ENCODE data around the gene SOX18. TPM values are rescaled to one million over a fixed set of nuclear protein-coding genes. Genes with fewer than 3 reads are reported as not detected.

The SOX18 gene
- total RNA-seq, 1 donor, result under 0.01 TPM

DNA sequence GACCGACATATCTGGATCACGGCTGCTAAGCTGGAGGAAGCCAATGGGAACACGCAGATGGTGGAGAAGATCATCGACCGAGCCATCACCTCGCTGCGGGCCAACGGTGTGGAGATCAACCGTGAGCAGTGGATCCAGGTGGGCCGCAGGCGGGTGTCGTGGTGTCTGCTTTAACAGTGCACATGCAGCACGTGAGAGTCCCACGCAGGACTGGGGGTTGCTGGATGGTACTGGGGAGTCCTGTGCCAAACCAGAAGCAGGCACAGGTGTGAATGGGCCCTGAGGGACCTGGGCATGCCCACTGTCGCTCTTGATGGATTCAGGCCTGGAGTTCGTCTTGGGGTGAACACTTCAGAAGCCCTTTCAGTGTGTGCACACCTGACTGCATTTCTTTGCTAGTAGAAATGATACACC lies 38.1 kb downstream of the SOX18 start:
- TF ChIP-seq, protein P1, sequence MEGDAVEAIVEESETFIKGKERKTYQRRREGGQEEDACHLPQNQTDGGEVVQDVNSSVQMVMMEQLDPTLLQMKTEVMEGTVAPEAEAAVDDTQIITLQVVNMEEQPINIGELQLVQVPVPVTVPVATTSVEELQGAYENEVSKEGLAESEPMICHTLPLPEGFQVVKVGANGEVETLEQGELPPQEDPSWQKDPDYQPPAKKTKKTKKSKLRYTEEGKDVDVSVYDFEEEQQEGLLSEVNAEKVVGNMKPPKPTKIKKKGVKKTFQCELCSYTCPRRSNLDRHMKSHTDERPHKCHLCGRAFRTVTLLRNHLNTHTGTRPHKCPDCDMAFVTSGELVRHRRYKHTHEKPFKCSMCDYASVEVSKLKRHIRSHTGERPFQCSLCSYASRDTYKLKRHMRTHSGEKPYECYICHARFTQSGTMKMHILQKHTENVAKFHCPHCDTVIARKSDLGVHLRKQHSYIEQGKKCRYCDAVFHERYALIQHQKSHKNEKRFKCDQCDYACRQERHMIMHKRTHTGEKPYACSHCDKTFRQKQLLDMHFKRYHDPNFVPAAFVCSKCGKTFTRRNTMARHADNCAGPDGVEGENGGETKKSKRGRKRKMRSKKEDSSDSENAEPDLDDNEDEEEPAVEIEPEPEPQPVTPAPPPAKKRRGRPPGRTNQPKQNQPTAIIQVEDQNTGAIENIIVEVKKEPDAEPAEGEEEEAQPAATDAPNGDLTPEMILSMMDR (IDR thresholded peaks at IDR 0.05; ENCODE audit: extremely low read depth, low read depth, low read length), result no peak
- Histone ChIP-seq H3K27me3 (ENCODE audit: insufficient read depth, low read length) (no peaks in the 10 kb centered on the region), H3K4me2 (ENCODE audit: insufficient read depth, low read length) (no peak overlapping the region), H3K9me3 (ENCODE audit: low read depth, low read length) (no peaks in the 10 kb centered on the region), H3K27ac (ENCODE audit: low read depth, low read length) (no peak overlapping the region), H3K4me3 (ENCODE audit: insufficient read depth, low read length) (no peak overlapping the region), H2AFZ (ENCODE audit: low read length) (no peak overlapping the region), H3K36me3 (ENCODE audit: insufficient read depth, low read length) (peaks cover 61% of the 10 kb centered on the region), H4K20me1 (ENCODE audit: insufficient read depth, low read length) (peaks cover 23% of the 10 kb centered on the region), H3K79me2 (ENCODE audit: insufficient read depth, low read length) (peaks cover 26% of the 10 kb centered on the region), H3K4me1 (ENCODE audit: insufficient read depth, low read length) (no peaks in the 10 kb centered on the region)
- DNase-seq (ENCODE audit: insufficient read length, low spot score, missing footprints), result no peak

DNA sequence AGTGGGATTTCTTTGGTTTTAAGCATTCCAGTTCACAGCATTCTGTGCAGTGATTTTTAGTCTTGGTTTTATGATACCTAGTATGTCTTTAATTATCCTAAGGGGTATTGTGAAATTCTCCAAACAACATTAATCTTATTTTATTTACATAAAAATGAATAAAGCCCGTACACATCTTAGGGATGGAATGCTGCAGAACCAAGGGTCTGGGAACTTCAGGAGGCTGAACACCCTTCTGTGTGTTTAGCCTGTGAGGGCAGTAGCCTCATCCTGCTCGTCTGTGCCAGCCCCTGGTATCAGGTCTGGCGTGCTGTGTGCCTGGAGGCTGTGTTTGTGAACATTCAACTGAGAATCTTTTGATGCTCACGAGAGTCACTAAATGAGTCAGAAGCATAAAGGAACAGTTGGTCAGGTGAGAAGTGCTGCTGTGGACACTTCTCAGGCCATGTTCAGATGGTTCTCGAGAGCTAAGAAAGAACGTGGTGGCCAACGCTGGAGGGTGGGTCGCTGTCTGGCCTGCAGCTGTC lies 38.7 kb downstream of the SOX18 start:
- DNase-seq (ENCODE audit: insufficient read length, low spot score, missing footprints), result no peak
- no peaks in the 10 kb centered on the region for H3K4me1 ChIP-seq (ENCODE audit: insufficient read depth, low read length)
- no peak overlapping the region for H3K27ac ChIP-seq (ENCODE audit: low read depth, low read length)
- no peaks in the 10 kb centered on the region for H3K9me3 ChIP-seq (ENCODE audit: low read depth, low read length)
- peaks cover 26% of the 10 kb centered on the region for H4K20me1 ChIP-seq (ENCODE audit: insufficient read depth, low read length)
- H3K27me3 ChIP-seq (ENCODE audit: insufficient read depth, low read length), result no peaks in the 10 kb centered on the region
- TF ChIP-seq, protein P1 (IDR thresholded peaks at IDR 0.05; ENCODE audit: extremely low read depth, low read depth, low read length), result no peak
- H3K36me3 ChIP-seq (ENCODE audit: insufficient read depth, low read length), result peaks cover 59% of the 10 kb centered on the region
- no peak overlapping the region for H3K4me2 ChIP-seq (ENCODE audit: insufficient read depth, low read length)
- H3K79me2 ChIP-seq (ENCODE audit: insufficient read depth, low read length), result peaks cover 26% of the 10 kb centered on the region
- H3K4me3 ChIP-seq (ENCODE audit: insufficient read depth, low read length), result no peak overlapping the region
- H2AFZ ChIP-seq (ENCODE audit: low read length), result no peak overlapping the region

DNA sequence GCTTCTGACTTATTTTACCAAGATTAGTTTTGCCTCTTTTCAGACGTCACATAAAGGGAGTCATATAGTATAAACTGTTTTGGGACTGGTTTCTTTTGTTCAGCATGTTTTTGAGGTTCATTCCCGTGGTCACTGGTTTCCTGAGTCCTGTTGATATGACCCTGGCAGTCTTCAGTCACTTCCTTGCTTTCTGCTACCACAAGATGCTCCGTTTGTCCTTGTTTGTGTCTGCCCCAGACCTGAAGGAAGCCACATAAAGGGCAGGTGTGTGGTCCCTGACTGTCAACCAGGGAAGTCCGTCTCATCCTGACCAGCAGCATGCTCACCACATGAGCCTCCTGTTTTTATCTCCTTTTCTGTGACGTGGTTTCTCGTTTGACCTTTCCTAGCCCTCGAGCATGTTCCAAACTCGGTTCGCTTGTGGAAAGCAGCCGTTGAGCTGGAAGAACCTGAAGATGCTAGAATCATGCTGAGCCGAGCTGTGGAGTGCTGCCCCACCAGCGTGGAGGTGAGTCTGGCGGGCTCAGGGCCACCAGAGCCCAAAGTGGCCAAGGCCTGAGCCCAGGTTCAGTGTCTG lies 39.5 kb downstream of the SOX18 start:
- no peak overlapping the region for H3K4me3 ChIP-seq (ENCODE audit: insufficient read depth, low read length)
- no peaks in the 10 kb centered on the region for H3K4me1 ChIP-seq (ENCODE audit: insufficient read depth, low read length)
- H3K27me3 ChIP-seq (ENCODE audit: insufficient read depth, low read length), result no peaks in the 10 kb centered on the region
- no peak overlapping the region for H3K4me2 ChIP-seq (ENCODE audit: insufficient read depth, low read length)
- no peak for DNase-seq (ENCODE audit: insufficient read length, low spot score, missing footprints)
- H3K36me3 ChIP-seq (ENCODE audit: insufficient read depth, low read length), result peaks cover 66% of the 10 kb centered on the region
- H2AFZ ChIP-seq (ENCODE audit: low read length), result no peak overlapping the region
- H4K20me1 ChIP-seq (ENCODE audit: insufficient read depth, low read length), result peaks cover 27% of the 10 kb centered on the region
- no peaks in the 10 kb centered on the region for H3K9me3 ChIP-seq (ENCODE audit: low read depth, low read length)
- TF ChIP-seq, protein P1 (IDR thresholded peaks at IDR 0.05; ENCODE audit: extremely low read depth, low read depth, low read length), result no peak
- H3K27ac ChIP-seq (ENCODE audit: low read depth, low read length), result no peak overlapping the region
- peaks cover 23% of the 10 kb centered on the region for H3K79me2 ChIP-seq (ENCODE audit: insufficient read depth, low read length)

DNA sequence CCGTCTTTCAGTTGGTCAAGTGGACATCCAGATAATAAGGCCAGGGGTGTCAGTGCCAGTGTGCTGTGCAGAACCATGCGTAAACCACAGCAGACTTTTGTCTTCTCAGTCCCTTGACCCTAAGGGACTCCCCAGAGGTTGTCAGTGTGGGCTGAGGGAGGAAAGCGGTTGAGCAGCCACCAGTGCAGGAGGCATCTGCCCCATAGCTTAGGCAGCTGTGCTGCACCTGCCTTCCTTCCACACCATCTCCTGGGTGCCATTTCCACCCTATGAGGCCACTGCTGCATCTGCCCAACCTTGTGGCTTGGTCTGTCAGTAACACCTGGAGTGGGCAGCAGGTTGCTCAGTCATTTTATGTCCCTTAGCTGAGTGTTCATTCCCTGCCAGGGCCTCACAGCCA lies 42.5 kb downstream of the SOX18 start:
- no peak overlapping the region for H3K4me2 ChIP-seq (ENCODE audit: insufficient read depth, low read length)
- H3K4me1 ChIP-seq (ENCODE audit: insufficient read depth, low read length), result no peaks in the 10 kb centered on the region
- TF ChIP-seq, protein P1 (IDR thresholded peaks at IDR 0.05; ENCODE audit: extremely low read depth, low read depth, low read length), result no peak
- peaks cover 33% of the 10 kb centered on the region for H4K20me1 ChIP-seq (ENCODE audit: insufficient read depth, low read length)
- no peaks in the 10 kb centered on the region for H3K27me3 ChIP-seq (ENCODE audit: insufficient read depth, low read length)
- DNase-seq (ENCODE audit: insufficient read length, low spot score, missing footprints), result no peak
- H3K27ac ChIP-seq (ENCODE audit: low read depth, low read length), result no peak overlapping the region
- no peaks in the 10 kb centered on the region for H3K9me3 ChIP-seq (ENCODE audit: low read depth, low read length)
- no peak overlapping the region for H3K4me3 ChIP-seq (ENCODE audit: insufficient read depth, low read length)
- H2AFZ ChIP-seq (ENCODE audit: low read length), result no peak overlapping the region
- peaks cover 58% of the 10 kb centered on the region for H3K36me3 ChIP-seq (ENCODE audit: insufficient read depth, low read length)
- H3K79me2 ChIP-seq (ENCODE audit: insufficient read depth, low read length), result peaks cover 23% of the 10 kb centered on the region
